Right atrium auricular region (tissue), 2 donors: ENCODE results near the gene NTMT2. TPM values are rescaled to one million over a fixed set of nuclear protein-coding genes. Genes with fewer than 3 reads are reported as not detected.
"Not testable (repeated sequence)": the region's sequence is repeated elsewhere in the genome, so short reads cannot be mapped to it uniquely, and the experiment has no call there.

Source experiments
- DNase-seq: peaks from one replicate; pipeline ENCODE4 v3.0.0-alpha.2; 2019; ENCODE audit warnings: low spot score
- H3K27ac ChIP-seq, 2 donors: fragments of 200-600 bp; sonication (generic); 1 replicate in 1 of 2; 2 replicates in 1 of 2; pipeline ENCODE4 v1.5.1; 2016 to 2019
- H3K27me3 ChIP-seq, 2 donors: fragments of 200-600 bp; sonication (generic); one replicate each; pipeline versions ENCODE4 v1.5.1 to v1.6.0; 2017 to 2019
- H3K36me3 ChIP-seq: fragments of 200-600 bp; sonication (generic); one replicate; pipeline ENCODE4 v1.5.1; 2016
- H3K4me1 ChIP-seq, 2 donors: fragments of 200-600 bp; sonication (generic); one replicate each; pipeline versions ENCODE4 v1.5.1 to v1.6.0; 2017 to 2019
- H3K4me3 ChIP-seq, 2 donors: fragments of 200-600 bp; sonication (generic); 1 replicate in 1 of 2; 2 replicates in 1 of 2; pipeline ENCODE4 v1.5.1; 2017 to 2019; ENCODE audit warnings: mild to moderate bottlenecking in 1 of 2, moderate library complexity in 1 of 2
- H3K9me3 ChIP-seq, 2 donors: fragments of 200-600 bp; sonication (generic); one replicate each; pipeline ENCODE4 v1.5.1; 2019
- CTCF ChIP-seq, 2 donors: fragments of 200-600 bp; sonication (generic); IDR thresholded peaks; one replicate each; pipeline ENCODE4 v1.5.1; 2019; ENCODE audit warnings: antibody characterized with exemption in 2 of 2
- total RNA-seq, 2 donors: library from RNA; depleted of rRNA; stranded (reverse); fragments of >200 nt; gene quantifications; one replicate each; pipeline ENCODE4 v1.1.0, GENCODE V29; 2016

The NTMT2 gene
- total RNA-seq, result 1 to 10 TPM in 1 of 2 donors, not detected in 1; 1.9 TPM

GRCh38 chr1:170145770-170146676 is at the start of gene NTMT2:
Gene NTMT2, plus strand, starts transcription at chr1:170145959. Its CDS starts 149 bp downstream, at chr1:170146108.
- no peaks in the 10 kb centered on the region for H3K27me3 ChIP-seq
- peak within 1 kb of the TSS; percentile 65 to 92 for H3K27ac ChIP-seq
- DNase-seq, result no peak
- no peaks in the 10 kb centered on the region for H3K9me3 ChIP-seq
- peak within 1 kb of the TSS; percentile 27 to 35 for H3K4me3 ChIP-seq
- no peaks in the 10 kb centered on the region for H3K36me3 ChIP-seq
- TF ChIP-seq CTCF (IDR thresholded peaks at IDR 0.05), result no peak
- H3K4me1 ChIP-seq, result peaks cover 0 to 10% of the 10 kb centered on the region in 2 donors

DNA sequence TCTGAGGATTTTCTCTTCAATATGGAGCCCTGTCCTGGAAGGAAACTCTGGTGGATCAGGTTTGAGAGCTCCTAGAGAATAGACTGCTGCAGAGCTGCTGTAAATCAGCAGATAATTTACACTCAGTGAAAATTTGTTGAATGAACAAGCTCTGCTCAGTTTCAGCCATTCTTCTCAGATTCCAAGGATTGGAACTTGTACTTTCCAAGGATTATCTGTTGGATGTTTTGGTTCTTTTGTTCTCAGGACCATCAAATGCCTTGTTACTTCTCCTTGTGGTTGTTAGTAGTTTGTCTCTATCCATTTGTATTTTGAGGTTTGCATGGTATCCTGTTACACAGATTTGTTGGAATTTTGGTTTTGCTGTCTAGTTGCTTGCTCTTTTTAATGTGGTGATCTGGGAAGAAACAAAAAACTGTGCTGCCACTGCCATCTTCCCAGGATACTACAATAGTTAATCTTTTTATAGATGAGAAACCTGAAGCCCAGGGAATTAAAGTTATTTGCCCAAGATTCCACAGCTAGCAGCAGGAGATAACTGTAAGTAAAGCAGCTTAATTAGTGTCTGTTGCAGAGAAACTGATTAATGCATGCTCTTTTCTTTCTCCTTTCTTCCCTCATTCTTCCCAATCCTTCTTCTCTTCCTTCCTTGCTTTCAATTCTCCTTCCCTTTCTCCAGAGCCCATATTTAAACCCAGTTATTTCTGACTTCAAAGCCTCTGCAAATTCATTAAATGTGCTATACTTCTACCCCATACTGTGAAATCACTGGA is 49.6 kb upstream of the NTMT2 start:
- H3K27ac ChIP-seq, result no peak overlapping the region
- no peaks in the 10 kb centered on the region for H3K36me3 ChIP-seq
- no peaks in the 10 kb centered on the region for H3K27me3 ChIP-seq
- H3K4me1 ChIP-seq, result no peaks in the 10 kb centered on the region
- no peaks in the 10 kb centered on the region for H3K9me3 ChIP-seq
- DNase-seq, result no peak
- TF ChIP-seq CTCF (IDR thresholded peaks at IDR 0.05), result no peak
- no peak overlapping the region for H3K4me3 ChIP-seq

- TF ChIP-seq CTCF (IDR thresholded peaks at IDR 0.05), result no peak
- H3K36me3 ChIP-seq, result no peaks in the 10 kb centered on the region
- no peak overlapping the region for H3K27ac ChIP-seq
- H3K4me1 ChIP-seq, result no peaks in the 10 kb centered on the region
- H3K4me3 ChIP-seq, result no peak overlapping the region
- no peaks in the 10 kb centered on the region for H3K9me3 ChIP-seq
- H3K27me3 ChIP-seq, result no peaks in the 10 kb centered on the region
- no peak for DNase-seq
Measured at GRCh38 chr1:170096806-170097340, 48.9 kb upstream of the NTMT2 start.

DNA sequence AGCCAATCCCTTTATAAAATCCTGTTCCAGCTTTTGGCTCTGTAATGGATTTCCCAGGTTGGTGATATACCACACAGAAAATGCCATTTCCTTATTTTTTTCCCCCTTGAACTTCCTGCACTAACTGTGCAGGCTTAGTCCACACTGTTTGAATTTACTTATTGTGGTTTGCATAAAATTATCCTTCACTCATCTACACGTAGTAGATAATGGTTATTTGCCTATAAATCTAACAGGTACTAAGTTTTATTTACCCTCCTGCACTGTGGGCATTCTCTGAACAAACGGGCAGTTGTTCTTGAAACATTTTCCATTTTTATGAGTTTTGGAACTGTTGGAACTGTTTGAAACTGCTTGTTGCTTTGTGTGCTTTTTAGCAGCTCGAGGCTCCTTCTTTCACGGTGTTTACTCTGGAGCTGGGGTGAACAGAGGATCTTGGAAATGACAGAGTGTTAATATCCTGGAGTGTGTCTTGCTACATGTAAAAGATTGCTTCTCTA is 48.3 kb upstream of the NTMT2 start:
- Histone ChIP-seq H3K27ac (no peak overlapping the region), H3K36me3 (no peaks in the 10 kb centered on the region), H3K4me1 (no peaks in the 10 kb centered on the region), H3K27me3 (no peaks in the 10 kb centered on the region), H3K9me3 (no peaks in the 10 kb centered on the region), H3K4me3 (no peak overlapping the region)
- no peak for DNase-seq
- no peak for TF ChIP-seq CTCF (IDR thresholded peaks at IDR 0.05)

- H3K9me3 ChIP-seq, H3K4me1 ChIP-seq, DNase-seq, H3K27ac ChIP-seq, H3K36me3 ChIP-seq, H3K27me3 ChIP-seq, H3K4me3 ChIP-seq: not testable (repeated sequence)
Measured at GRCh38 chr1:170113140-170113539, 32.6 kb upstream of the NTMT2 start.

DNA sequence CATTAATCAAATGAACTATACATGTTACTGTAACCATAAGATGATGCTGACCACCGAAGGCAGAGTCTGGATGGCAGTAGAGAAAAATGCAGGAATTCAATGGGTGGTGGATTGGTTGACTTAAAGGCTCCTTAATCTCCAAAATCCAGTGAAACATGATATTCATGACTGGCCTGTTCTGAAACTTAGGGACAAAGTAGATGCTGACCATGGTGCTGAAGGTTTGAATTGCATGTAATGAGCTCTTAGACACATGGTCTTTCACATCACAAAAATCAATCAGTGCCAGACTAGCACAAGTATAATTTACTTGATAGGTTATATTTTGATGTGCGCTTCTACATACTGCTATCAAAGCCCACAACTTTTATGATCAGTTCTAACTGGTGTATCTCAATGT is 30.9 kb upstream of the NTMT2 start:
- no peaks in the 10 kb centered on the region for H3K27me3 ChIP-seq
- H3K9me3 ChIP-seq, result no peaks in the 10 kb centered on the region
- TF ChIP-seq CTCF (IDR thresholded peaks at IDR 0.05), result no peak
- DNase-seq, result no peak
- no peak overlapping the region for H3K4me3 ChIP-seq
- no peaks in the 10 kb centered on the region for H3K4me1 ChIP-seq
- H3K27ac ChIP-seq, result no peak overlapping the region
- H3K36me3 ChIP-seq, result no peaks in the 10 kb centered on the region
